ENCODE measurements around the gene TRPV6.

The TRPV6 gene

GRCh38 chr7:142883571-142884285 is 1.8 kb downstream of the TRPV6 start:
- no peak for DNase-seq (ENCODE audit: low spot score)

GRCh38 chr7:142883145-142883544 is 2.4 kb downstream of the TRPV6 start:
- DNase-seq (ENCODE audit: low spot score), result no peak

- DNase-seq (ENCODE audit: low spot score), result no peak
Observed at GRCh38 chr7:142882338-142882678, 3.2 kb downstream of the TRPV6 start.

- no peak for DNase-seq (ENCODE audit: low spot score)
Observed at GRCh38 chr7:142881586-142882337, 3.8 kb downstream of the TRPV6 start.

- peak; percentile 74 for DNase-seq (ENCODE audit: low spot score)
Observed at GRCh38 chr7:142880876-142881505, 4.6 kb downstream of the TRPV6 start.

GRCh38 chr7:142879060-142879459 is 6.5 kb downstream of the TRPV6 start:
- no peak for DNase-seq (ENCODE audit: low spot score)

- DNase-seq (ENCODE audit: low spot score), result no peak
Observed at GRCh38 chr7:142878315-142878714, 7.2 kb downstream of the TRPV6 start.

GRCh38 chr7:142876991-142877910 is 8.3 kb downstream of the TRPV6 start:
- DNase-seq (ENCODE audit: low spot score), result no peak

- DNase-seq (ENCODE audit: low spot score), result no peak
Observed at GRCh38 chr7:142876236-142876960, 9.1 kb downstream of the TRPV6 start.

GRCh38 chr7:142875456-142875855 is 10.1 kb downstream of the TRPV6 start:
- DNase-seq (ENCODE audit: low spot score), result no peak

GRCh38 chr7:142874837-142875236 is 10.7 kb downstream of the TRPV6 start:
- no peak for DNase-seq (ENCODE audit: low spot score)

- no peak for DNase-seq (ENCODE audit: low spot score)
Observed at GRCh38 chr7:142874409-142874808, 11.1 kb downstream of the TRPV6 start.

GRCh38 chr7:142873871-142874270 is 11.7 kb downstream of the TRPV6 start:
- no peak for DNase-seq (ENCODE audit: low spot score)

- peak; percentile 57 for DNase-seq (ENCODE audit: low spot score)
Observed at GRCh38 chr7:142873281-142873784, 12.2 kb downstream of the TRPV6 start.

- no peak for DNase-seq (ENCODE audit: low spot score)
Observed at GRCh38 chr7:142872106-142872675, 13.4 kb downstream of the TRPV6 start.

- DNase-seq (ENCODE audit: low spot score), result no peak
Observed at GRCh38 chr7:142871260-142872105, 14.1 kb downstream of the TRPV6 start.

GRCh38 chr7:142870566-142871259 is 14.8 kb downstream of the TRPV6 start:
- DNase-seq (ENCODE audit: low spot score), result no peak

GRCh38 chr7:142870147-142870559 is 15.4 kb downstream of the TRPV6 start:
- no peak for DNase-seq (ENCODE audit: low spot score)

- DNase-seq (ENCODE audit: low spot score), result no peak
Observed at GRCh38 chr7:142869434-142869833, 16.1 kb downstream of the TRPV6 start.
